Kidney (tissue), 14 donors: ENCODE data around the gene UBA5. TPM values are rescaled to one million over a fixed set of nuclear protein-coding genes. Genes with fewer than 3 reads are reported as not detected.

Experiments
- DNase-seq, 5 donors: peaks; one replicate each; pipeline ENCODE4 v3.0.0-alpha.2; 2013 to 2020
- FAIRE-seq: peaks from 2 replicates; lab custom pipeline; 2012; peaks lifted over from hg19 to GRCh38; lab: Jason Lieb, UNC
- H3K27ac ChIP-seq, 2 donors: one replicate each; pipeline ENCODE4 v1.7.0; 2013; ENCODE audit warnings: low read depth in 2 of 2, low read length in 2 of 2, inconsistent platforms in 1 of 2
- H3K27me3 ChIP-seq: one replicate; pipeline ENCODE4 v1.7.1; 2013; ENCODE audit warnings: low read length, inconsistent platforms; ENCODE audit not compliant: control insufficient read depth, insufficient read depth
- H3K36me3 ChIP-seq, 3 donors: one replicate each; pipeline versions ENCODE4 v1.7.0 to v1.7.1; 2013; ENCODE audit warnings: low read length in 3 of 3, control low read depth in 1 of 3, inconsistent platforms in 1 of 3; ENCODE audit not compliant: insufficient read depth in 3 of 3, control insufficient read depth in 2 of 3
- H3K4me1 ChIP-seq, 3 donors: one replicate each; pipeline versions ENCODE4 v1.7.0 to v1.7.1; 2013; ENCODE audit warnings: low read length in 3 of 3, inconsistent platforms in 1 of 3, low read depth in 1 of 3; ENCODE audit not compliant: control insufficient read depth in 2 of 3, insufficient read depth in 2 of 3
- H3K4me3 ChIP-seq, 3 donors: one replicate each; pipeline versions ENCODE4 v1.7.0 to v1.8.1; 2013; ENCODE audit warnings: low read length in 3 of 3, control low read depth in 1 of 3, inconsistent platforms in 1 of 3
- H3K9ac ChIP-seq, 3 donors: one replicate each; pipeline versions ENCODE4 v1.7.0 to v1.7.1; 2013; ENCODE audit warnings: low read length in 3 of 3, control low read depth in 1 of 3, inconsistent platforms in 1 of 3
- H3K9me3 ChIP-seq, 3 donors: one replicate each; pipeline versions ENCODE4 v1.7.0 to v1.7.1; 2013; ENCODE audit warnings: low read length in 3 of 3, control low read depth in 1 of 3, inconsistent platforms in 1 of 3; ENCODE audit not compliant: control insufficient read depth in 2 of 3, insufficient read depth in 1 of 3
- intact Hi-C: fragments of 100-400 bp; cut with DNase I; formaldehyde crosslinking; loops from one replicate; pipeline ENCODE4 v1.11.1; 2022
- polyA plus RNA-seq: library from polyadenylated mRNA; stranded (reverse); fragments of 350-450 nt; fragmentation: Illumina TruSeq; extraction: RNeasy Lipid Tissue Mini Kit (QIAGEN cat#74804); gene quantifications from one replicate; pipeline ENCODE4 v1.2.3, GENCODE V29; 2014; ENCODE audit warnings: low read depth, low replicate concordance; ENCODE audit not compliant: insufficient read depth
- total RNA-seq: library from RNA; stranded (reverse); fragmentation: NEBNext Ultra II Directional; extraction: Animal tissue kit (Norgen Biotek cat#: 25700); gene quantifications from one replicate; pipeline ENCODE4 v1.2.1, GENCODE V29; 2021
- TF ChIP-seq, protein P1 (sequence below): IDR thresholded peaks from 3 replicates; pipeline ENCODE4 v1.5.1; 2012; ENCODE audit warnings: mild to moderate bottlenecking, moderate library complexity, borderline replicate concordance; ENCODE audit not compliant: insufficient read depth; ENCODE audit errors: extremely low read depth
- donor health status: control.
- donor health status: control.
- donor health status: control.
- donor health status: control.
- donor health status: control.
- donor health status: DM: yes; HTN: yes; CAD: no.
- donor health status: Normal renal cell carcinoma (clear cell type).

UBA5 gene
- total and polyA plus RNA-seq, 2 donors from 2014 or later, result 32.1 to 45.1 TPM

DNA sequence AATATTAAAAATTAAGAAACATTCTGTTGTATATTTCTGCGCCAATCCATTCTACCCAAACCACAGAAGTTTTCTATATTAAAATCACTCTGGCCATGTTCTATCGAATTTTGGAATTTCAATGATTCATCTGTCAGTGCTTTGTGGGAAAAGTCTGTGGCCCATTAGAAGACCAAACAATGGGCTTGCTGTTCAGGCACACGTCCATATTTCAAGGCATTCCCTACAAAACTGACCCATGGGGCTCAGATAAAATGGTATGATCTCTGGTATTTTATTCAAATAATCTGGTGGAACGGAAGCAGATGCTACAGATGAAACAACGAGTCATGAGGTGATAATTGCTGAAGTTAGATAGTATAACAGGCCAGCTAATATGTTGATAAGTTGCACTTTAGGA lies 49.6 kb downstream of the UBA5 start:
- TF ChIP-seq, protein P1, sequence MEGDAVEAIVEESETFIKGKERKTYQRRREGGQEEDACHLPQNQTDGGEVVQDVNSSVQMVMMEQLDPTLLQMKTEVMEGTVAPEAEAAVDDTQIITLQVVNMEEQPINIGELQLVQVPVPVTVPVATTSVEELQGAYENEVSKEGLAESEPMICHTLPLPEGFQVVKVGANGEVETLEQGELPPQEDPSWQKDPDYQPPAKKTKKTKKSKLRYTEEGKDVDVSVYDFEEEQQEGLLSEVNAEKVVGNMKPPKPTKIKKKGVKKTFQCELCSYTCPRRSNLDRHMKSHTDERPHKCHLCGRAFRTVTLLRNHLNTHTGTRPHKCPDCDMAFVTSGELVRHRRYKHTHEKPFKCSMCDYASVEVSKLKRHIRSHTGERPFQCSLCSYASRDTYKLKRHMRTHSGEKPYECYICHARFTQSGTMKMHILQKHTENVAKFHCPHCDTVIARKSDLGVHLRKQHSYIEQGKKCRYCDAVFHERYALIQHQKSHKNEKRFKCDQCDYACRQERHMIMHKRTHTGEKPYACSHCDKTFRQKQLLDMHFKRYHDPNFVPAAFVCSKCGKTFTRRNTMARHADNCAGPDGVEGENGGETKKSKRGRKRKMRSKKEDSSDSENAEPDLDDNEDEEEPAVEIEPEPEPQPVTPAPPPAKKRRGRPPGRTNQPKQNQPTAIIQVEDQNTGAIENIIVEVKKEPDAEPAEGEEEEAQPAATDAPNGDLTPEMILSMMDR, result no peak
- Histone ChIP-seq H3K36me3 (peaks cover 5 to 33% (median 11%) of the 10 kb centered on the region in 3 donors), H3K27me3 (no peaks in the 10 kb centered on the region), H3K4me3 (no peak overlapping the region), H3K9ac (no peak overlapping the region), H3K9me3 (no peaks in the 10 kb centered on the region), H3K27ac (no peak overlapping the region), H3K4me1 (no peaks in the 10 kb centered on the region)
- intact Hi-C loops, result no loop called here
- FAIRE-seq, result no peak
- DNase-seq, result no peak

DNA sequence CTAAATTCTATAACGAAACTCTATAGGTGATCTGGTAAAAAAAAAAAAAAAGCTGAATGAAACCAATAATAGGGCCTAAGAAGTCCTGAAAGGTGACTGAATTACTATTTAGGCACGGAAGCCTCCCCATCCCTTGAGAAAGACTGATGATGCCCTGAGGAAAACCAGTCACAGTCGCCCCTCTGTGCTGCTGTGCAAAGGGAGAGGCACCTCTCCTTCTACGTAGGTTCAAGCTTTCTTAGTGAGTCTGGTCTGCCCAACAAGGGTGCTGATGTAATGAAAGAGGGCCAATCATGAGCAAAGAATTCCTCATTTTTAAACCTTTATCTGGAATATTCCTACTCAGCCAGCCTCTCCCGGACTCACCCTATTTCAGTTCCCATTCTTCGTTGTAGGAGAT lies 50.2 kb downstream of the UBA5 start:
- no peak overlapping the region for H3K4me3 ChIP-seq
- no peak overlapping the region for H3K27ac ChIP-seq
- TF ChIP-seq, protein P1, result no peak
- intact Hi-C loops, result no loop called here
- no peak for FAIRE-seq
- no peaks in the 10 kb centered on the region for H3K9me3 ChIP-seq
- no peak for DNase-seq
- no peaks in the 10 kb centered on the region for H3K27me3 ChIP-seq
- no peaks in the 10 kb centered on the region for H3K4me1 ChIP-seq
- no peak overlapping the region for H3K9ac ChIP-seq
- H3K36me3 ChIP-seq, result peaks cover 5 to 34% (median 11%) of the 10 kb centered on the region in 3 donors

DNA sequence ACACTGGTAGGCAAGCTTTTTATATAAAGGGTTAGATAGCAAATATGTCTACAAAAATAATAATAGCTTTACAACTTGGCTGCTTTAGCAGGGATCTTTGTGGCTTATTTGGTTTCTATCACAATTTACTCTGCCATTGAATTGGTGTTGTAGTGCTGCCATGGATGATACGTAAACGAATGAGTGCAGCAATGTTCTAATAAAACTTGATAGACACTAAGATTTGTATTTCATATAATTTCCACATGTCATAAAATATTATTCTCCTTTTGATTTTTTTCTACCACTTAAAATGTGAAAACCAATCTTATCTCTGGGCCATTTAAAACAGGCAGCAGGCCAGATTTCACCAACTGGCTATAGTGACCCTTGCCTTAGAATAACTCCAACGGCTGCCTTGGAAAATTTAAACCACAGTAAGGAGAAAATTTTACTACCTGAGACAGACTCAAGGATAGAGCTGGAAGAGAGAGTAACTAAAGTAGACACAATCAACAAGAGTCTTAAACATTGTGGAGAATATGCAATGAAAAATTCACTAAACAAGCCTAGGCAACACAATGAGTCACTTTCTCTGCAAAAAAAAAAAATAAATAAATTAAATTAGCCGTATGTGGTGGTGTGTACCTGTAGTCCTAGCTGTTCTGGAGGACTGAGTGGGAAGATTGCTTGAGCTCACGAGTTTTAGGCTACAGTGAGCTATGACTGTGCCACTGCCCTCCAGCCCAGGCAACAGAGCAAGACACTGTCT lies 54.0 kb downstream of the UBA5 start:
- DNase-seq (no peak), FAIRE-seq (no peak)
- TF ChIP-seq, protein P1, result no peak
- intact Hi-C loops, result no loop called here
- Histone ChIP-seq H3K27ac (no peak overlapping the region), H3K36me3 (peaks cover 4 to 22% (median 7%) of the 10 kb centered on the region in 3 donors), H3K9me3 (no peaks in the 10 kb centered on the region), H3K4me1 (no peaks in the 10 kb centered on the region), H3K9ac (no peak overlapping the region), H3K27me3 (no peaks in the 10 kb centered on the region), H3K4me3 (no peak overlapping the region)
